ENCODE measurements around the gene CEL. TPM values are rescaled to one million over a fixed set of nuclear protein-coding genes. Genes with fewer than 3 reads are reported as not detected.
A peak's percentile ranks its signal among the peaks of the same experiment; 100 is the strongest.

Gene CEL
- total RNA-seq, 1 donor from 2014 or later: 1.9 TPM

- TF ChIP-seq CTCF (IDR thresholded peaks at IDR 0.05): no peak
- DNase-seq (ENCODE audit: extremely low spot score, unreplicated experiment): no peak
- Mint-ChIP-seq H3K4me1 (ENCODE audit: unreplicated experiment) (peaks cover 75% of the 10 kb centered on the region), H3K9me3 (ENCODE audit: unreplicated experiment) (no peaks in the 10 kb centered on the region), H3K36me3 (ENCODE audit: unreplicated experiment) (no peaks in the 10 kb centered on the region), H3K4me3 (ENCODE audit: unreplicated experiment) (no peak overlapping the region), H3K27ac (ENCODE audit: unreplicated experiment) (no peak overlapping the region), H3K27me3 (ENCODE audit: unreplicated experiment) (no peaks in the 10 kb centered on the region)
Measured at GRCh38 chr9:133117271-133118178, 55.7 kb downstream of the CEL start.

GRCh38 chr9:133118179-133118520 is 56.4 kb downstream of the CEL start:
- no peak overlapping the region for H3K4me3 Mint-ChIP-seq (ENCODE audit: unreplicated experiment)
- H3K36me3 Mint-ChIP-seq (ENCODE audit: unreplicated experiment): no peaks in the 10 kb centered on the region
- no peaks in the 10 kb centered on the region for H3K9me3 Mint-ChIP-seq (ENCODE audit: unreplicated experiment)
- no peak overlapping the region for H3K27ac Mint-ChIP-seq (ENCODE audit: unreplicated experiment)
- peaks cover 75% of the 10 kb centered on the region for H3K4me1 Mint-ChIP-seq (ENCODE audit: unreplicated experiment)
- no peak for DNase-seq (ENCODE audit: extremely low spot score, unreplicated experiment)
- no peak for TF ChIP-seq CTCF (IDR thresholded peaks at IDR 0.05)
- no peaks in the 10 kb centered on the region for H3K27me3 Mint-ChIP-seq (ENCODE audit: unreplicated experiment)

GRCh38 chr9:133118568-133118967 is 56.8 kb downstream of the CEL start:
- TF ChIP-seq CTCF (IDR thresholded peaks at IDR 0.05): no peak
- no peaks in the 10 kb centered on the region for H3K36me3 Mint-ChIP-seq (ENCODE audit: unreplicated experiment)
- H3K4me1 Mint-ChIP-seq (ENCODE audit: unreplicated experiment): peaks cover 73% of the 10 kb centered on the region
- DNase-seq (ENCODE audit: extremely low spot score, unreplicated experiment): no peak
- H3K4me3 Mint-ChIP-seq (ENCODE audit: unreplicated experiment): peak overlapping the region; percentile 74
- no peaks in the 10 kb centered on the region for H3K9me3 Mint-ChIP-seq (ENCODE audit: unreplicated experiment)
- H3K27ac Mint-ChIP-seq (ENCODE audit: unreplicated experiment): peak overlapping the region; percentile 52
- no peaks in the 10 kb centered on the region for H3K27me3 Mint-ChIP-seq (ENCODE audit: unreplicated experiment)

DNA sequence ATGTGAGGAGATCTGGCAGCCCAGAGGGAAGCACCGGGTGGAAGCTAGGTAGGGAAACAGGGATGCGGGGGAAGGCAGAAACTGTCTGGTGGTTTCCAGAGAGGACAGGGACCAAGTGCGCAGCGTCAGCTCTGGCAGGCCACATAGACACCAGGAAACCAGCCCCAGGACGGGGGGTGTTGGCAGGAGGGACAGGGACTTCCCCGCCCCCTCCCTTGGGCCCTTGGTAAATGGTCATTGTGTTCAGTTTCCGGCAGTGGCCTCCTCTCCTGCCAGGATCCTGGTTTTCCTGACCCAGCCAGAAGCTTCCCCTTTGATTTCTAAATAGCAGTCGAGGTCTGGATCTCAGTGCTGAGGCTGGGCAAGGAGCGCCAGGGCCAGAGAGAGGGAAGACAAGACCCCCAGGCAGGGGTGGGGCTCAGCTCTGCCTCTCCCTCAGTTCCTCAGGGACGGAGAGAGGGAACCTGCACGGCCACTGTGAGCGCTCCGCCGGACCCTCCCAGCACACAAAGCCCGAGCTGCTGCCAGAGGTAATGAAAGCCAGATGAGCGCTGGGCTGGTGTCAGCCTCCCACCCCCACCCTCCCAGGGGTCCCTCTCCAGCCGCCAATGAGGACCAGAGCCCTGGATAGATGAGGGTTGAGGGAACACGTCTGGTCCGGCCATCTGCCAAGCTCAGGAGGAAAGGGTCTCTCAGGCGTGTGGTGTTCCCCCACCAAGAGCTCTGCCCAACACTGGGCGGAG is 57.5 kb downstream of the CEL start:
- no peak for DNase-seq (ENCODE audit: extremely low spot score, unreplicated experiment)
- peak overlapping the region; percentile 74 for H3K4me3 Mint-ChIP-seq (ENCODE audit: unreplicated experiment)
- no peak for TF ChIP-seq CTCF (IDR thresholded peaks at IDR 0.05)
- H3K27me3 Mint-ChIP-seq (ENCODE audit: unreplicated experiment): no peaks in the 10 kb centered on the region
- H3K27ac Mint-ChIP-seq (ENCODE audit: unreplicated experiment): peak overlapping the region; percentile 52
- H3K9me3 Mint-ChIP-seq (ENCODE audit: unreplicated experiment): no peaks in the 10 kb centered on the region
- no peaks in the 10 kb centered on the region for H3K36me3 Mint-ChIP-seq (ENCODE audit: unreplicated experiment)
- H3K4me1 Mint-ChIP-seq (ENCODE audit: unreplicated experiment): peaks cover 68% of the 10 kb centered on the region

Data from osteocyte (in vitro differentiated cells).